Gastroesophageal sphincter (tissue), 3 donors: ENCODE results near the gene NCOA5.

Experiments used
- EP300 ChIP-seq: sonication (generic); formaldehyde crosslinking; IDR thresholded peaks from one replicate; pipeline ENCODE4 v1.6.1; 2017; ENCODE audit warnings: antibody characterized with exemption, mild to moderate bottlenecking
- POLR2A ChIP-seq, 2 donors: fragments of 450-650 bp; IDR thresholded peaks; one replicate each; pipeline ENCODE4 v1.6.1; 2017; ENCODE audit warnings: antibody characterized with exemption in 2 of 2, mild to moderate bottlenecking in 2 of 2, moderate library complexity in 1 of 2
- TF ChIP-seq, protein P1 (sequence below), 4 experiments: fragments of 200-600 bp in 2 of 4; fragments of 450-650 bp in 2 of 4; sonication (generic) in 1 of 4; IDR thresholded peaks; one replicate each; pipeline ENCODE4 v1.5.1; 2017 to 2019; ENCODE audit warnings: antibody characterized with exemption in 4 of 4, mild to moderate bottlenecking in 2 of 4, moderate library complexity in 2 of 4

DNA sequence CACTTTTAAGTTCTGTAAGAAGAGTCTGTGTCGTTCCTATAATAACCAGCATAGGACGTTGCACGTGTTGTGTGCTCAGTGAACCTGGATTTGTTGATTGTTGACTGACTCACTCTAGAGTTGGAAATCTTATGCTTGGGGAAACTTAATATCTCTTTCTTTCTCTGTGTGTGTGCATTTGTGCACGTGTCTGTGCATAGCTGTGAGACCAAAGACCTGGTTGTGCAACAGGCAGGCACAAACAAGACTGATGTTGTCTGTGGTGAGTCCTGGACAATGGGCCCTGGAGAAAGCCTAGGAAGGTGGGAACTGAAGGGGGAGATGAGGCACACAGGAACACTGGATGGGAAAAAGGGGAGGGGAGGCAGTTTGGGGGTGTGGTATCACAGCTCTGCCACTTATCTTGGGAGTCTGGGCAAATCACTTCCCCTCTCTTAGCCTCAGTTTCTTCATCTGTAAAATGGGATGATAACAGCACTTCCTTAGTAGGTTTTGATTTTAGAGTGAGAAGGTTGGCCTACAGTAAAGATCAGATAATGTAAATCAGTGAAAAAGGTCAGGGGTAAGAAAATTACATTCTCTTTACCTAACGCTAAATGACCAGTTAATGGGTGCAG, 36.8 kb upstream of the NCOA5 start:
- TF ChIP-seq POLR2A (IDR thresholded peaks at IDR 0.05) (no peak), EP300 (no peak)
- TF ChIP-seq, protein P1, sequence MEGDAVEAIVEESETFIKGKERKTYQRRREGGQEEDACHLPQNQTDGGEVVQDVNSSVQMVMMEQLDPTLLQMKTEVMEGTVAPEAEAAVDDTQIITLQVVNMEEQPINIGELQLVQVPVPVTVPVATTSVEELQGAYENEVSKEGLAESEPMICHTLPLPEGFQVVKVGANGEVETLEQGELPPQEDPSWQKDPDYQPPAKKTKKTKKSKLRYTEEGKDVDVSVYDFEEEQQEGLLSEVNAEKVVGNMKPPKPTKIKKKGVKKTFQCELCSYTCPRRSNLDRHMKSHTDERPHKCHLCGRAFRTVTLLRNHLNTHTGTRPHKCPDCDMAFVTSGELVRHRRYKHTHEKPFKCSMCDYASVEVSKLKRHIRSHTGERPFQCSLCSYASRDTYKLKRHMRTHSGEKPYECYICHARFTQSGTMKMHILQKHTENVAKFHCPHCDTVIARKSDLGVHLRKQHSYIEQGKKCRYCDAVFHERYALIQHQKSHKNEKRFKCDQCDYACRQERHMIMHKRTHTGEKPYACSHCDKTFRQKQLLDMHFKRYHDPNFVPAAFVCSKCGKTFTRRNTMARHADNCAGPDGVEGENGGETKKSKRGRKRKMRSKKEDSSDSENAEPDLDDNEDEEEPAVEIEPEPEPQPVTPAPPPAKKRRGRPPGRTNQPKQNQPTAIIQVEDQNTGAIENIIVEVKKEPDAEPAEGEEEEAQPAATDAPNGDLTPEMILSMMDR (IDR thresholded peaks at IDR 0.05): no peak
